GM12891 (cell line): ENCODE results near the gene RAI1.

Source experiments
- POLR2A ChIP-seq: IDR thresholded peaks from 2 replicates; pipeline ENCODE4 v1.6.1; 2011; ENCODE audit warnings: low read depth, low read length, control low read depth
- POLR2AphosphoS5 ChIP-seq: IDR thresholded peaks from 2 replicates; pipeline ENCODE4 v1.6.1; 2011; ENCODE audit warnings: low read depth, low read length, control low read depth

- TF ChIP-seq POLR2AphosphoS5: no peak
- no peak for TF ChIP-seq POLR2A
Measured at GRCh38 chr17:17714261-17714866, 33.1 kb downstream of the RAI1 start.
